HG03378 (cell line): Measurements from ENCODE around the gene GFY.
"Not testable (repeated sequence)": the region's sequence is repeated elsewhere in the genome, so short reads cannot be mapped to it uniquely, and the experiment has no call there.

Source experiments
- ATAC-seq: cut with Tn5 transposase; IDR thresholded peaks from one replicate; pipeline ENCODE4 v1.9.1; 2021; ENCODE audit warnings: mild to moderate bottlenecking, moderate library complexity; ENCODE audit not compliant: unreplicated experiment

The GFY gene

DNA sequence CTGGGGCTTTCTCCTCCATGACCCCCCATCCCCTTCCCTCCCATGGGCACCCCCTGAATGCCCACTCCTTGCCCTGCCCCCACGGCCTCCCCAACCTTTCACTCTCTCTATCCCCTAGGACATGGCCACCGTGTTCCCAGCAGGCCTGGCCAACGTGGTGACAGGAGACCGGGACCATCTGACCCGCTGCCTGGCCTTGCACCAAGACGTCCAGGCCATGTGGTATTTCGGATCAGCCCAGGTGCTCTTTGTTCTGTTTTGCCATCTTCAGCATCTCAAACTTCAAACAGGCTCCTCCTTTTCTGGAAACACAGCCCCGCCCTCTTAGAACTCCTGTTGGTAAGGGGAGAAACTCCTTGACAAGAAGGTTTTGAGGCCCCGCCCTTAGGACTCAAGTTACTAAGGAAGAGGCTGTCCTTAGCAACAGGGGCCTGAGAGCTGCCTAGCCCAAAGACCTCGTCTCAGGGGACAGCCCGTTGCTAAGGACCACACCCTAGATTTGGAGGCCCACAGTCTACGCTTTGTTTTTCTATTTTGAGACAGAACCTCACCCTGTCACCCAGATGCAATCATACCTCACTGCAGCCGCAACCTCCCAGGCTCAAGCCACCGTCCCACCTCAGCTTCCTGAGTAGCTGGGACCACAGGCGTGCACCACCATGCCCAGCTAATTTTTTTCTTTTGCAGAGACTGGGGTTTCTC lies 43.7 kb downstream of the GFY start:
- ATAC-seq, result peak; percentile 55

DNA sequence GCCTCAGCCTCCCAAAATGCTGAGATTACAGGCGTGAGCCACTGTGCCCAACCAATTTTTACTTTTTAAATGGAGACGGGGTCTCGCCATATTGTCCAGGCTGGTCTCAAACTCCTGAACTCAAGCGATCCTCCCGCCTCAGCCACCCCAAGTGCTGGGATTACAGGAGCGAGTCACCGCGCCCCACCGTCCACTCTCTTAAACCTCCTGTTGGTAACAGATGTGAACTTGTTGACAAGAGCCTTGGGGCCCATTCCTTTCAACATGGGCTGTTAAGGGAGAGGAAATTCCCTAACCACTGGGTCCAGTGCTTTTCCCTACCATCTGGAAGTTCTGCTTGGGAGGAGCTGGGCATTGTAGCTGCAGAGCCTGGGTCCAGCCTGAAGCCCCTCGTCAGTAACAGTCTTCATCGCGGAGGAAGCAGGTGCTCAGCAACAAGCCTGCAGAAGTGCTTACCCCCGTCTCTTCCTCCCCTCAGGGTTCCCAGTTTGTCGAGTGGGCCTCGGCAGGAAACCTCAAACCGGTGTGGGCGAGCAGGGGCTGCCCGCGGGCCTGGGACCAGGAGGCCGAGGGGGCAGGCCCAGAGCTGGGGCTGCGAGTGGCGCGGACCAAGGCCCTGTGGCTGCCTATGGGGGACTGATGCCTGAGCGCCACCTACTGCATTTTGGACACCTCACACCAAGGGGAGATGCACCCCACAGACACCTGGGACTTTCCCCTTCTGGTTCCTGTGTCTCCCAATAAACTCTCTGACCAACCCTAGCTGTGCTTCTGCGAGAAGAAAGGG lies 44.8 kb downstream of the GFY start:
- peak; percentile 28 for ATAC-seq

DNA sequence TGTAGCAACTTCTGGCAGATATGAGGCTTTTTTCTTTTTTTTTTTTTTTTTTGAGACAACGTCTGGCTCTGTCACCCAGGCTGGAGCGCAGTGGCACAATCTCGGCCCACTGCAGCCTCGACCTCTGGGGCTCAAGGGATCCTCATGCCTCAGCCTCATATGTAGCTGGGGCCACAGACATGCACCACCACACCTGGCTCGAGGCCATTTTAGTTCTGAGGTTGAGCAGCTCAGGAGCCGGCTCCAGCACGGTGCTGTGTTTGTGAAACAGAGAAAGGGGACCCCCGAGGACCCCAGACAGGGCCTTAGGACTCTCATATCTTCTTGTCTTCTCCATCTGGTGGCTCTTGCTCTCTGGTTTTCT lies 45.4 kb downstream of the GFY start:
- ATAC-seq, result no peak

DNA sequence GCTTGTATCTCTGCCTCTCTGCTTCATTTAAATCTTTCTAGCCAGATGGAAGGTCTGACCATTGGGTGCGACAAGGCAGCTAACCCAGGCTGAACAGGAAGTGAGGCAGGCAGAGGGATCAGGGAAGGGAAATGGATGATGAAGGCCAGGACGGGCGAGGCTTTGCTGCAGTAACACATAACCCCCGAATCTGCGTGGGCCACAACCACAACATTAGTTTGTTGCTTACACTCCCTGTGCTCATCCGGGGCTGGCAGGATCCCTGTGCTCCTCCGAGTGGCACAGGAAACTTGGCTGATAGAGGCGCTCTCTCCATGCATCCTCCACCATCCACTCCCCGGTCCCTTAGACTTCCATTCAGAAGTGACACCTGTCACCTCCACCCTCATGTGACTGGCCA lies 47.7 kb downstream of the GFY start:
- ATAC-seq, result no peak

DNA sequence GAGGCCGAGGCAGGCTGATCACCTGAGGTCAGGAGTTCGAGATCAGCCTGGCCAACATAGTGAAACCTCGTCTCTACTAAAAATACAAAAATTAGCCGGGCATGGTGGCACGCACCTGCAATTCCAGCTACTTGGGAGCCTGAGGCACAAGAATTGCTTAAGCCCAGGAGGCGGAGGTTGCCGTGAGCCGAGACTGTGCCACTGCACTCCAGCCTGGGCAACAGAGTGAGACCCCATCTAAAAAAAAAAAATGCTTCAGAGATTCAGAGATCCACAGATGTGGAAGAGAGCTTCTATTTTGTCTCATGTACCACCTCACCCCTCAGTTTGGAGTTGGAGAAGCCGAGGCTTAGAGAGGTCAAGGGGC lies 48.3 kb downstream of the GFY start:
- not testable (repeated sequence) for ATAC-seq

DNA sequence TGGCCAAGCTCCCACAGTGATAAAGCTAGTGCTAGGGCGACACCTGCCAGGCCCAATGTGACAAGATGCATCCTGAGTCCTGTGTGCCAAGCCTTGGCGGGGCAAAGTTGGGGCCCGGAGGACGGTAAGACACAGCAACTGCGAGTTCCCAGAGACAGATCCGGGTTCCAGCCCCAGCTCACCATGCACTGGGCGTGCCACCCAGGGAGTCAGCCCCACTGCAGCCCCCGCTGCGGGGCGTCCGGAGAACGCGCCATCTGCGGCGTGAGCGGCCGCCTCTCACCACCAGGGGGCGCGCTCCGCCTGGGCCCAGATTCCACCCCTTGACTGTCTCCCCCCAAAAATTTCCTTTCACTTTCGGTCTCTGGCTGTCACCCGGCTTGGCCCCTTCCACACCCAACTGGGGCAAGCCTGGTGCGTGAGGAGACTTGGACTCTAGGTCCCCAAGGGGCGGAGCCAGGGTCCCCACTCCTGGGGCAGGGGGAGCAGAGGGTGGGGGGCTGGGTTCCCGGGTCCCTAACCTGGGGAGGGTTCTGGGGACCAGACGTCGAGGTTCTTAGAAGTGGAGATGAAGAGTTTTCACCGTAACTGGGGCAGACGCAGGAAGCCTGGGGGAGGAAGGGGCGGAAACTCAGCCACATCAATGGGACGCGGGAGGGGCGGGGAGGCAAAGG lies 48.8 kb downstream of the GFY start, which contains the start of gene FLT3LG:
TSS of gene FLT3LG (plus strand) at position 348 of the 674 bp plus-strand sequence. CDS start 425 bp downstream, outside the sequence.
- ATAC-seq, result peak; percentile 57

DNA sequence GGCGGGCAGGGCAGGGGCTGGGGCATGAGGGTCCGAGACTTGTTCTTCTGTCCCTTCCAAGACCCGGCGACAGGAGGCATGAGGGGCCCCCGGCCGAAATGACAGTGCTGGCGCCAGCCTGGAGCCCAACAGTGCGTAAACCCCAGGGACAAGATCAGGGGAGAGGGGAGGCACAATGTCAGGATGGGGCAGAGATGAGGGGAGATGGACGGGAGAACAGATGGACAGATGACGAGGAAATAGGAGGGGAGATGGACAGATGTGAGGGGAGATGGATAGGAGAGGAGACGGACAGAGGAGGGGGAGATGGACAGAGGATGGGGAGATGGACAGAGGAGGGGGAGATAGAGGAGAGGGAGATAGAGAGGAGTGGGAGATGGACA lies 49.3 kb downstream of the GFY start:
- no peak for ATAC-seq

DNA sequence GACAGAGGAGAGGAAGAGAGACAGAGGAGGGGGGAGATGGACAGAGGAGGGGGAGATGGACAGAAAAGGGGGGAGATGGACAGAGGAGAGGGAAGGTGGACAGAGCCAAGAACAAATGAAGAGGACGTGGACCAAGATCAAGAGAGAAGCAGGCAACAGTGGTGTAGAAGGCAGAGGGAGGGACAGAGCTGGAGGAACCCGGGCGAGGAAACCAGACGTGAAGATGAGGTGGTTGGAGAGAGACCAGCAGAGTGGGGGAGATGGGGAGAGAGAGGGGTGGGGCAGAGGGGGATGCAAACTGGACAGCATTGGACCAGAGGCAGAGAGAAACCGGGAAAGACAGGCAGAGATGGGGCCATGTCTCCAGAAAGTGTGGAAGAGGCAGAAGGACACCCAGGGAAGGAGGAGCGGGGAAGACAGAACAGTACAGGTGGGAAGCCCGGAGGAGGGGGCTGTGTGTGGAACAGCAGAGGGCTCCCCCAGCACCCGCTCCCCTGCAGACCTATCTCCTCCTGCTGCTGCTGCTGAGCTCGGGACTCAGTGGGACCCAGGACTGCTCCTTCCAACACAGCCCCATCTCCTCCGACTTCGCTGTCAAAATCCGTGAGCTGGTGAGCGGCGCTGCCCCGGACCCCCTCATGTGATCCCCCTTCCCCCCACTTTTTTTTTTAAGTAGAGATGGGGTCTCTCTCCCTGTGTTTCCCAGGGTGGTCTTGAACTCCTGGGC lies 50.2 kb downstream of the GFY start:
- no peak for ATAC-seq

DNA sequence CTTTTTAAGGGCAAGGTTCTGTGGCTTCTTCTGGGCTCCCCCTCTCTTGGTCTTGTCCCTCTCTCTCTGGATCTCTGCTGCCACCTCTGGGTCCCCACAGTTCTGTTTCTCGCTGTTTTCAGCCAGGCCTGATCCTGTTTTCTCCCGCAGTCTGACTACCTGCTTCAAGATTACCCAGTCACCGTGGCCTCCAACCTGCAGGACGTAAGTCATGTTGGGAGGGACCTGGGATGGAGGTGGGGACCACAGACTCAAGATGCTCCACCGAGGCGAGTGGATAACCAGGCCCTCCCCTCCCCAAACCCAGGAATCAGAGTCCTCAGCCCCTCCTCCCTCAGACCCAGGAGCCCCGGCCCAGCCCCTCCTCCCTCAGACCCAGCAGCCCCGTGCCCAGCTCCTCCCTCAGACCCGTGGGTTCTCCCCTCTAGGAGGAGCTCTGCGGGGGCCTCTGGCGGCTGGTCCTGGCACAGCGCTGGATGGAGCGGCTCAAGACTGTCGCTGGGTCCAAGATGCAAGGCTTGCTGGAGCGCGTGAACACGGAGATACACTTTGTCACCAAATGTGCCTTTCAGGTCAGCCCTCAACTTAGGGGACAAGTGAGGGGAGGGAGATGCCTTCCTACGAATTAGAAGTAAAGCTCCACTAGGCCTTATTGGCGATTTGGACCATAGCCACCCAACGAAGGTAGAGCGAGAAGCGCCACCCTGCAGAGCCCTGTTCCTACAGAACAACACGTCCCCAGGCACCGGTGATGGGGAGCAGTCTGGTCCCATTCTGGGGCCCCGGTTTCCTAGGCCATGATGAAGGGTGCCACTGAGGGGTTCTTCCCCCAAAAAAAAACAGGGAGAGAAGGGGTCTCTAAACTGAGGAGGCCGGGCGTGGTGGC lies 51.0 kb downstream of the GFY start:
- ATAC-seq, result no peak
